Neural cell (in vitro differentiated cells): Measurements from ENCODE around the gene SLC44A2. TPM values are rescaled to one million over a fixed set of nuclear protein-coding genes. Genes with fewer than 3 reads are reported as not detected.

ENCODE experiments used
- H2AFZ ChIP-seq: fragments of 200-600, 300-800 bp; sonication (generic), shearing (Covaris generic); 2 replicates; pipeline ENCODE4 v1.6.0; 2014; ENCODE audit warnings: low read depth, mild to moderate bottlenecking, antibody characterized with exemption, low read length, moderate library complexity
- H3F3A ChIP-seq: fragments of 200-600 bp; shearing (Covaris generic); 2 replicates; pipeline ENCODE4 v1.6.1; 2016; ENCODE audit warnings: mild to moderate bottlenecking, moderate library complexity, mixed read lengths, antibody characterized with exemption, low read length; ENCODE audit not compliant: insufficient read depth, poor library complexity, severe bottlenecking
- H3K27ac ChIP-seq: fragments of 200-600, 300-800 bp; sonication (generic), shearing (Covaris generic); 2 replicates; pipeline ENCODE4 v1.5.1; 2014; ENCODE audit warnings: mild to moderate bottlenecking, low read length, moderate library complexity
- H3K27me3 ChIP-seq: fragments of 300-800, 200-600 bp; sonication (generic), shearing (Covaris generic); 2 replicates; pipeline ENCODE4 v1.6.0; 2014; ENCODE audit warnings: mild to moderate bottlenecking, low read depth, low read length, moderate library complexity; ENCODE audit not compliant: insufficient read depth
- H3K36me3 ChIP-seq: fragments of 300-800, 200-600 bp; sonication (generic), shearing (Covaris generic); 2 replicates; pipeline ENCODE4 v1.5.1; 2014; ENCODE audit warnings: mild to moderate bottlenecking, antibody characterized with exemption, low read length, moderate library complexity; ENCODE audit not compliant: insufficient read depth
- H3K4me2 ChIP-seq: fragments of 300-800, 200-600 bp; sonication (generic), shearing (Covaris generic); 2 replicates; pipeline ENCODE4 v1.6.0; 2014; ENCODE audit warnings: mild to moderate bottlenecking, low read length
- H3K4me3 ChIP-seq: fragments of 300-800, 200-600 bp; sonication (generic), shearing (Covaris generic); 2 replicates; pipeline ENCODE4 v1.5.1; 2014; ENCODE audit warnings: mild to moderate bottlenecking, low read length, moderate library complexity
- H3K79me2 ChIP-seq: fragments of 200-600 bp; shearing (Covaris generic); replicated peaks from 2 replicates; pipeline ENCODE4 v1.6.0; 2014; ENCODE audit warnings: mild to moderate bottlenecking, low read length, moderate library complexity; ENCODE audit not compliant: insufficient read depth
- H3K9ac ChIP-seq: fragments of 300-800, 200-600 bp; sonication (generic), shearing (Covaris generic); 2 replicates; pipeline ENCODE4 v1.6.1; 2016; ENCODE audit warnings: mild to moderate bottlenecking, low read length, mixed read lengths
- H3K9me2 ChIP-seq: fragments of 200-600 bp; shearing (Covaris generic); 2 replicates; pipeline ENCODE4 v1.6.1; 2016; ENCODE audit warnings: mild to moderate bottlenecking, low read length, mixed read lengths; ENCODE audit not compliant: insufficient read depth
- H3K9me3 ChIP-seq: fragments of 200-600, 300-800 bp; sonication (generic), shearing (Covaris generic); 2 replicates; pipeline ENCODE4 v1.6.1; 2016; ENCODE audit warnings: mild to moderate bottlenecking, mixed run types, low read length, moderate library complexity, mixed read lengths
- H4K20me1 ChIP-seq: fragments of 200-600 bp; shearing (Covaris generic); 2 replicates; pipeline ENCODE4 v1.6.1; 2016; ENCODE audit warnings: mild to moderate bottlenecking, mixed run types; ENCODE audit not compliant: insufficient read depth
- CTCF ChIP-seq: fragments of 450-650 bp; IDR thresholded peaks from 2 replicates; pipeline ENCODE4 v1.5.1; 2014; ENCODE audit warnings: antibody characterized with exemption, mild to moderate bottlenecking, moderate library complexity; ENCODE audit not compliant: poor library complexity, severe bottlenecking
- EP300 ChIP-seq: fragments of 450-650 bp; conservative IDR thresholded peaks from 2 replicates; pipeline ENCODE4 v1.6.1; 2014; ENCODE audit warnings: antibody characterized with exemption, mild to moderate bottlenecking, moderate library complexity; ENCODE audit not compliant: poor library complexity, severe bottlenecking
- EZH2 ChIP-seq: fragments of 200-600, 300-800 bp; shearing (Covaris generic), sonication (generic); IDR thresholded peaks from 2 replicates; pipeline ENCODE4 v1.6.1; 2014; ENCODE audit warnings: antibody characterized with exemption, low read length, borderline replicate concordance, mild to moderate bottlenecking; ENCODE audit not compliant: insufficient read depth, poor library complexity, severe bottlenecking
- MXI1 ChIP-seq: fragments of 450-650 bp; conservative IDR thresholded peaks from 2 replicates; pipeline ENCODE4 v1.6.1; 2014; ENCODE audit warnings: antibody characterized with exemption, mild to moderate bottlenecking; ENCODE audit not compliant: poor library complexity, severe bottlenecking
- POLR2AphosphoS5 ChIP-seq: IDR thresholded peaks from 2 replicates; pipeline ENCODE4 v1.6.1; 2012
- RAD21 ChIP-seq: fragments of 450-650 bp; conservative IDR thresholded peaks from 2 replicates; pipeline ENCODE4 v1.6.1; 2014; ENCODE audit warnings: antibody characterized with exemption, mild to moderate bottlenecking, moderate library complexity
- REST ChIP-seq: IDR thresholded peaks from 2 replicates; pipeline ENCODE4 v1.6.1; 2012; ENCODE audit warnings: borderline replicate concordance
- SMC3 ChIP-seq: fragments of 450-650 bp; conservative IDR thresholded peaks from 2 replicates; pipeline ENCODE4 v1.6.1; 2014; ENCODE audit warnings: antibody characterized with exemption, mild to moderate bottlenecking, moderate library complexity; ENCODE audit not compliant: poor library complexity
- TAF1 ChIP-seq: IDR thresholded peaks from 2 replicates; pipeline ENCODE4 v1.6.1; 2012; ENCODE audit warnings: low read depth
- polyA plus RNA-seq: library from polyadenylated mRNA; depleted of rRNA; stranded (reverse); fragments of >200 nt; gene quantifications from 2 replicates; pipeline ENCODE4 v1.2.3, GENCODE V29; 2014

Gene SLC44A2
- polyA plus RNA-seq, 1 donor from 2014 or later: 50.0 TPM

- TF ChIP-seq CTCF (no peak), EZH2 (no peak), TAF1 (no peak), MXI1 (no peak), SMC3 (no peak), EP300 (no peak), REST (no peak), RAD21 (no peak), POLR2AphosphoS5 (no peak)
- H2AFZ ChIP-seq: no peak overlapping the region
- H3K4me2 ChIP-seq: no peak overlapping the region
- no peaks in the 10 kb centered on the region for H3K36me3 ChIP-seq
- H3K27ac ChIP-seq: no peak overlapping the region
- H3K4me3 ChIP-seq: no peak overlapping the region
- H3K9ac ChIP-seq: no peak overlapping the region
- H3F3A ChIP-seq: no peaks in the 10 kb centered on the region
- H3K27me3 ChIP-seq: no peaks in the 10 kb centered on the region
- H3K9me2 ChIP-seq: no peaks in the 10 kb centered on the region
- peaks cover 17% of the 10 kb centered on the region for H4K20me1 ChIP-seq
- H3K9me3 ChIP-seq: no peaks in the 10 kb centered on the region
- no peaks in the 10 kb centered on the region for H3K79me2 ChIP-seq
These were observed 60.8 kb downstream of the SLC44A2 start for GRCh38 chr19:10686193-10686592.

- H3K9me2 ChIP-seq: no peaks in the 10 kb centered on the region
- no peaks in the 10 kb centered on the region for H3K27me3 ChIP-seq
- H3K9me3 ChIP-seq: no peaks in the 10 kb centered on the region
- H3K4me2 ChIP-seq: no peak overlapping the region
- no peak overlapping the region for H2AFZ ChIP-seq
- TF ChIP-seq REST: no peak
- TF ChIP-seq RAD21: no peak
- no peak for TF ChIP-seq EZH2
- TF ChIP-seq MXI1: no peak
- no peak for TF ChIP-seq TAF1
- TF ChIP-seq CTCF: no peak
- no peak overlapping the region for H3K9ac ChIP-seq
- peaks cover 17% of the 10 kb centered on the region for H4K20me1 ChIP-seq
- no peaks in the 10 kb centered on the region for H3F3A ChIP-seq
- H3K27ac ChIP-seq: no peak overlapping the region
- no peaks in the 10 kb centered on the region for H3K79me2 ChIP-seq
- no peak overlapping the region for H3K4me3 ChIP-seq
- peaks cover under 1% of the 10 kb centered on the region for H3K36me3 ChIP-seq
These were observed 61.5 kb downstream of the SLC44A2 start for GRCh38 chr19:10686661-10687517.
